H9 (cell line): ENCODE results near the gene KANSL1. TPM values are rescaled to one million over a fixed set of nuclear protein-coding genes. Genes with fewer than 3 reads are reported as not detected.

Experiments used
- DNase-seq: peaks from one replicate; pipeline ENCODE4 v3.0.0-alpha.2; 2017
- H2AFZ ChIP-seq: one replicate; pipeline ENCODE4 v1.6.1; 2013; ENCODE audit warnings: mild to moderate bottlenecking, low read length, control low read depth, moderate library complexity
- H2AK5ac ChIP-seq: 2 replicates; pipeline ENCODE4 v1.6.1; 2013; ENCODE audit warnings: low read length, control low read depth, mixed read lengths; ENCODE audit not compliant: insufficient read length
- H2BK120ac ChIP-seq: one replicate; pipeline ENCODE4 v1.6.1; 2013; ENCODE audit warnings: low read depth, mild to moderate bottlenecking, low read length, control low read depth, inconsistent platforms; ENCODE audit not compliant: poor library complexity, severe bottlenecking
- H2BK12ac ChIP-seq: 2 replicates; pipeline ENCODE4 v1.6.1; 2013; ENCODE audit warnings: low read length, control low read depth, mixed read lengths, low read depth; ENCODE audit not compliant: insufficient read length
- H2BK15ac ChIP-seq: 2 replicates; pipeline ENCODE4 v1.6.1; 2013; ENCODE audit warnings: low read depth, low read length, control low read depth
- H2BK20ac ChIP-seq: one replicate; pipeline ENCODE4 v1.6.1; 2013; ENCODE audit warnings: low read depth, mild to moderate bottlenecking, low read length, control low read depth, inconsistent platforms; ENCODE audit not compliant: poor library complexity, severe bottlenecking
- H2BK5ac ChIP-seq: 2 replicates; pipeline ENCODE4 v1.6.1; 2013; ENCODE audit warnings: low read length, control low read depth, mixed read lengths; ENCODE audit not compliant: insufficient read length
- H3K14ac ChIP-seq: 2 replicates; pipeline ENCODE4 v1.6.1; 2013; ENCODE audit warnings: low read length, control low read depth; ENCODE audit not compliant: insufficient read depth
- H3K18ac ChIP-seq: 2 replicates; pipeline ENCODE4 v1.6.1; 2013; ENCODE audit warnings: low read depth, mild to moderate bottlenecking, mixed read lengths, low read length, control low read depth; ENCODE audit not compliant: insufficient read length
- H3K23ac ChIP-seq: 2 replicates; pipeline ENCODE4 v1.6.1; 2013; ENCODE audit warnings: low read length, control low read depth, mixed read lengths, low read depth; ENCODE audit not compliant: insufficient read length
- H3K23me2 ChIP-seq: 2 replicates; pipeline ENCODE4 v1.6.1; 2013; ENCODE audit warnings: low read depth, mild to moderate bottlenecking, mixed read lengths, low read length, control low read depth; ENCODE audit not compliant: insufficient read length, poor library complexity, severe bottlenecking
- H3K27ac ChIP-seq: 2 replicates; pipeline ENCODE4 v1.5.1; 2013; ENCODE audit warnings: low read length, control low read depth, mixed read lengths, low read depth; ENCODE audit not compliant: insufficient read length
- H3K27me3 ChIP-seq: 2 replicates; pipeline ENCODE4 v1.6.1; 2013; ENCODE audit warnings: low read length, control low read depth, inconsistent platforms; ENCODE audit not compliant: insufficient read depth
- H3K4ac ChIP-seq: 2 replicates; pipeline ENCODE4 v1.6.1; 2013; ENCODE audit warnings: low read depth, mild to moderate bottlenecking, control low read depth, inconsistent platforms, low read length, moderate library complexity
- H3K4me1 ChIP-seq: 2 replicates; pipeline ENCODE4 v1.6.1; 2013; ENCODE audit warnings: low read length, control low read depth, inconsistent platforms; ENCODE audit not compliant: insufficient read depth
- H3K4me2 ChIP-seq: 2 replicates; pipeline ENCODE4 v1.6.1; 2013; ENCODE audit warnings: low read length, control low read depth, mixed read lengths; ENCODE audit not compliant: insufficient read length, insufficient read depth
- H3K56ac ChIP-seq: 2 replicates; pipeline ENCODE4 v1.6.1; 2013; ENCODE audit warnings: low read depth, mild to moderate bottlenecking, mixed read lengths, low read length, control low read depth; ENCODE audit not compliant: insufficient read length
- H3K79me1 ChIP-seq: 2 replicates; pipeline ENCODE4 v1.6.1; 2013; ENCODE audit warnings: low read depth, mild to moderate bottlenecking, moderate library complexity, low read length, control low read depth, inconsistent platforms; ENCODE audit not compliant: insufficient read depth, poor library complexity, severe bottlenecking
- H3K79me2 ChIP-seq: 2 replicates; pipeline ENCODE4 v1.6.1; 2013; ENCODE audit warnings: low read length, control low read depth, inconsistent platforms; ENCODE audit not compliant: insufficient read depth
- H3K9ac ChIP-seq: 2 replicates; pipeline ENCODE4 v1.6.1; 2013; ENCODE audit warnings: low read length, control low read depth, mixed read lengths; ENCODE audit not compliant: insufficient read length; ENCODE audit errors: extremely low read depth
- H3K9me3 ChIP-seq: one replicate; pipeline ENCODE4 v1.6.1; 2013; ENCODE audit warnings: low read depth, low read length, inconsistent platforms; ENCODE audit not compliant: control insufficient read depth
- H3T11ph ChIP-seq: one replicate; pipeline ENCODE4 v1.6.1; 2013; ENCODE audit warnings: mild to moderate bottlenecking, low read length, control low read depth, inconsistent platforms
- H4K20me1 ChIP-seq: one replicate; pipeline ENCODE4 v1.6.1; 2013; ENCODE audit not compliant: control insufficient read depth, insufficient read length, insufficient read depth
- H4K5ac ChIP-seq: 2 replicates; pipeline ENCODE4 v1.6.1; 2013; ENCODE audit warnings: low read depth, mild to moderate bottlenecking, mixed read lengths, low read length, control low read depth; ENCODE audit not compliant: insufficient read length
- H4K8ac ChIP-seq: replicated peaks from 2 replicates; pipeline ENCODE4 v1.6.1; 2013; ENCODE audit warnings: low read length, control low read depth, mixed read lengths, low read depth; ENCODE audit not compliant: insufficient read length
- H4K91ac ChIP-seq: 2 replicates; pipeline ENCODE4 v1.6.1; 2013; ENCODE audit warnings: low read depth, mild to moderate bottlenecking, moderate library complexity, mixed read lengths, low read length, control low read depth; ENCODE audit not compliant: insufficient read length
- H3K27ac Mint-ChIP-seq, 3 experiments: 2 replicates in 2 of 3; 3 replicates in 1 of 3; pipeline ENCODE4 v1.8.0; 2020 to 2021; ENCODE audit warnings: mixed read lengths in 3 of 3, mild to moderate bottlenecking in 1 of 3, moderate library complexity in 1 of 3
- H3K27me3 Mint-ChIP-seq: 2 replicates; pipeline ENCODE4 v1.8.0; 2021; ENCODE audit warnings: low read depth, mild to moderate bottlenecking, moderate library complexity, mixed read lengths
- H3K36me3 Mint-ChIP-seq, 3 experiments: 2 replicates in 2 of 3; 3 replicates in 1 of 3; pipeline ENCODE4 v1.8.0; 2020 to 2021; ENCODE audit warnings: low read depth in 3 of 3, mixed read lengths in 3 of 3; ENCODE audit not compliant: insufficient read depth in 1 of 3
- H3K4me1 Mint-ChIP-seq, 2 experiments: 2 replicates each; pipeline ENCODE4 v1.8.0; 2020; ENCODE audit warnings: mixed read lengths in 2 of 2
- H3K4me3 Mint-ChIP-seq, 2 experiments: 2 replicates in 1 of 2; 3 replicates in 1 of 2; pipeline ENCODE4 v1.8.0; 2020 to 2021; ENCODE audit warnings: mild to moderate bottlenecking in 2 of 2, mixed read lengths in 2 of 2, moderate library complexity in 1 of 2
- H3K9me3 Mint-ChIP-seq, 2 experiments: 2 replicates in 1 of 2; 3 replicates in 1 of 2; pipeline ENCODE4 v1.8.0; 2020; ENCODE audit warnings: mild to moderate bottlenecking in 2 of 2, mixed read lengths in 2 of 2, moderate library complexity in 1 of 2
- CTCF ChIP-seq: fragments of 200-600 bp; sonication (generic); conservative IDR thresholded peaks from 3 replicates; pipeline ENCODE4 v1.8.0; 2021; ENCODE audit warnings: antibody characterized with exemption, mild to moderate bottlenecking
- total RNA-seq: library from RNA; stranded (reverse); gene quantifications from 2 replicates; pipeline ENCODE4 v1.2.1, GENCODE V29; 2021

Gene KANSL1
- total RNA-seq, 1 experiment from 2014 or later, result 114 TPM

- H3K9me3 ChIP-seq, result no peaks in the 10 kb centered on the region
- no peak overlapping the region for H3K27ac ChIP-seq
- TF ChIP-seq CTCF, result no peak
- H2BK15ac ChIP-seq, result no peak overlapping the region
- H3K4me1 ChIP-seq, result peaks cover 2% of the 10 kb centered on the region; the same call in 1 of the 2 replicates
- H3K79me1 ChIP-seq, result peaks cover 6% of the 10 kb centered on the region
- Mint-ChIP-seq H3K36me3 (peaks cover 0 to 5% (median 3%) of the 10 kb centered on the region in 3 experiments; a peak in 2 of 7 replicates), H3K27ac (peak overlapping the region in 2 of 3 experiments; percentile 29 to 79; a peak in 5 of 7 replicates), H3K4me3 (no peak overlapping the region), H3K4me1 (peaks cover 63 to 71% of the 10 kb centered on the region in 2 experiments), H3K27me3 (no peaks in the 10 kb centered on the region), H3K9me3 (no peaks in the 10 kb centered on the region)
- H3K79me2 ChIP-seq, result peaks cover 67% of the 10 kb centered on the region; the same call in 1 of the 2 replicates
- no peak for DNase-seq
- no peak overlapping the region for H3K14ac ChIP-seq
- no peaks in the 10 kb centered on the region for H3K27me3 ChIP-seq
- H3K4ac ChIP-seq, result no peak overlapping the region
- no peak overlapping the region for H4K8ac ChIP-seq
- H3K23me2 ChIP-seq, result no peaks in the 10 kb centered on the region
- H2BK12ac ChIP-seq, result no peak overlapping the region
- H3K56ac ChIP-seq, result no peak overlapping the region
- H4K20me1 ChIP-seq, result no peaks in the 10 kb centered on the region
- no peak overlapping the region for H2BK120ac ChIP-seq
- no peak overlapping the region for H3K18ac ChIP-seq
- no peak overlapping the region for H3T11ph ChIP-seq
- no peak overlapping the region for H3K9ac ChIP-seq
- no peak overlapping the region for H4K5ac ChIP-seq
- H3K4me2 ChIP-seq, result no peak overlapping the region
- no peak overlapping the region for H4K91ac ChIP-seq
- no peak overlapping the region for H3K23ac ChIP-seq
- H2BK5ac ChIP-seq, result no peak overlapping the region
- no peak overlapping the region for H2AFZ ChIP-seq
- H2AK5ac ChIP-seq, result no peak overlapping the region
- H2BK20ac ChIP-seq, result no peak overlapping the region
Observed at GRCh38 chr17:46120078-46120477, 73.2 kb downstream of the KANSL1 start.
